GM23338 (cell line): ENCODE measurements around the gene ELOB. TPM values are rescaled to one million over a fixed set of nuclear protein-coding genes. Genes with fewer than 3 reads are reported as not detected.

Source experiments
- ATAC-seq: fragments of 200-7000 bp; cut with Tn5 transposase; 3 replicates; pipeline ENCODE4 v1.9.1; 2020
- DNase-seq: peaks from one replicate; pipeline ENCODE4 v3.0.0-alpha.2; 2015; ENCODE audit warnings: low spot score
- H2AFZ ChIP-seq: fragments of 200-600 bp; sonication (generic); 2 replicates; pipeline ENCODE4 v1.8.0; 2016; ENCODE audit warnings: antibody characterized with exemption, mild to moderate bottlenecking, moderate library complexity
- H3F3A ChIP-seq: fragments of 200-600 bp; sonication (generic); replicated peaks from 2 replicates; pipeline ENCODE4 v1.8.0; 2017; ENCODE audit warnings: antibody characterized with exemption, mixed run types, low read depth
- H3K27ac ChIP-seq: fragments of 200-600 bp; sonication (generic); 2 replicates; pipeline ENCODE4 v1.6.1; 2016; ENCODE audit warnings: low read depth
- H3K27me3 ChIP-seq: fragments of 200-600 bp; sonication (generic); 2 replicates; pipeline ENCODE4 v1.8.0; 2016; ENCODE audit warnings: mild to moderate bottlenecking, mixed run types, moderate library complexity; ENCODE audit not compliant: insufficient read depth
- H3K36me3 ChIP-seq: fragments of 200-600 bp; sonication (generic); 2 replicates; pipeline ENCODE4 v1.8.0; 2016; ENCODE audit warnings: mild to moderate bottlenecking; ENCODE audit not compliant: insufficient read depth
- H3K4me1 ChIP-seq: fragments of 200-600 bp; sonication (generic); 2 replicates; pipeline ENCODE4 v1.8.0; 2016; ENCODE audit warnings: mild to moderate bottlenecking, moderate library complexity; ENCODE audit not compliant: insufficient read depth
- H3K4me2 ChIP-seq: fragments of 200-600 bp; sonication (generic); 2 replicates; pipeline ENCODE4 v1.7.1; 2017; ENCODE audit warnings: mixed run types
- H3K4me3 ChIP-seq: fragments of 200-600 bp; sonication (generic); 2 replicates; pipeline ENCODE4 v1.6.1; 2016; ENCODE audit warnings: mixed run types
- H3K79me2 ChIP-seq: fragments of 200-600 bp; sonication (generic); replicated peaks from 2 replicates; pipeline ENCODE4 v1.8.0; 2017; ENCODE audit warnings: mild to moderate bottlenecking; ENCODE audit not compliant: insufficient read depth
- H3K9me2 ChIP-seq: fragments of 200-600 bp; sonication (generic); 2 replicates; pipeline ENCODE4 v1.8.0; 2017; ENCODE audit not compliant: insufficient read depth
- H4K20me1 ChIP-seq: fragments of 200-600 bp; sonication (generic); replicated peaks from 2 replicates; pipeline ENCODE4 v1.8.0; 2017; ENCODE audit warnings: mild to moderate bottlenecking; ENCODE audit not compliant: insufficient read depth
- H3K27ac Mint-ChIP-seq: 2 replicates; pipeline ENCODE4 v1.8.0; 2020; ENCODE audit warnings: inconsistent platforms, mild to moderate bottlenecking, moderate library complexity, mixed read lengths
- H3K27me3 Mint-ChIP-seq: 3 replicates; pipeline ENCODE4 v1.8.0; 2022; ENCODE audit warnings: low read depth, mild to moderate bottlenecking, moderate library complexity, mixed read lengths, inconsistent platforms; ENCODE audit not compliant: insufficient read depth, poor library complexity
- H3K36me3 Mint-ChIP-seq: 3 replicates; pipeline ENCODE4 v1.8.0; 2021; ENCODE audit warnings: low read depth, mild to moderate bottlenecking, inconsistent platforms, moderate library complexity, mixed read lengths
- H3K4me1 Mint-ChIP-seq: 3 replicates; pipeline ENCODE4 v1.8.0; 2020; ENCODE audit warnings: mild to moderate bottlenecking, inconsistent platforms, mixed read lengths
- H3K4me3 Mint-ChIP-seq: 3 replicates; pipeline ENCODE4 v1.8.0; 2021; ENCODE audit warnings: moderate library complexity, mild to moderate bottlenecking, inconsistent platforms, mixed read lengths
- H3K9me3 Mint-ChIP-seq: 3 replicates; pipeline ENCODE4 v1.8.0; 2020; ENCODE audit warnings: moderate library complexity, mild to moderate bottlenecking, inconsistent platforms, mixed read lengths
- CREB1 ChIP-seq: fragments of 250-450 bp; sonication (Bioruptor Pico); IDR thresholded peaks from 2 replicates; pipeline ENCODE4 v1.5.0; 2020; ENCODE audit warnings: low read depth, mild to moderate bottlenecking, moderate library complexity
- EZH2 ChIP-seq: fragments of 200-600 bp; sonication (generic); IDR thresholded peaks from one replicate; pipeline ENCODE4 v1.8.0; 2017; ENCODE audit warnings: antibody characterized with exemption, mild to moderate bottlenecking, low read depth; ENCODE audit not compliant: unreplicated experiment
- EZH2phosphoT487 ChIP-seq: fragments of 200-600 bp; sonication (generic); IDR thresholded peaks from one replicate; pipeline ENCODE4 v1.8.1; 2018; ENCODE audit warnings: antibody characterized with exemption; ENCODE audit not compliant: unreplicated experiment
- NANOG ChIP-seq: IDR thresholded peaks from 2 replicates; pipeline ENCODE4 v1.6.1; 2016; ENCODE audit warnings: antibody characterized with exemption, borderline replicate concordance
- POLR2AphosphoS5 ChIP-seq: IDR thresholded peaks from 2 replicates; pipeline ENCODE4 v1.6.1; 2016; ENCODE audit warnings: antibody characterized with exemption, low read depth
- ZNF114 ChIP-seq: fragments of 250-450 bp; sonication (Bioruptor Pico); IDR thresholded peaks from 2 replicates; pipeline ENCODE4 v1.5.0; 2020; ENCODE audit warnings: mild to moderate bottlenecking, moderate library complexity
- polyA plus RNA-seq: library from polyadenylated mRNA; unstranded; fragments of >200 nt; fragmentation: Nextera tagmentation; extraction: Ambion mirVana; gene quantifications from 2 replicates; pipeline ENCODE4 v1.2.1, GENCODE V29; 2016
- total RNA-seq: library from RNA; depleted of rRNA; stranded (reverse); fragments of >200 nt; shearing (Covaris generic); gene quantifications from 2 replicates; pipeline ENCODE4 v1.2.3, GENCODE V29; 2014
- TF ChIP-seq, protein P1 (sequence below): fragments of 250-450 bp; sonication (Bioruptor Pico); IDR thresholded peaks from 2 replicates; pipeline ENCODE4 v1.5.0; 2020; ENCODE audit warnings: mild to moderate bottlenecking, moderate library complexity
- TF ChIP-seq, protein P2 (sequence below), 2 experiments: fragments of 200-600 bp in 1 of 2; sonication (generic) in 1 of 2; conservative IDR thresholded peaks; 2 replicates each; pipeline versions ENCODE4 v1.5.1 to v1.6.1; 2016 to 2017; ENCODE audit warnings: antibody characterized with exemption in 2 of 2, low read depth in 2 of 2, mild to moderate bottlenecking in 2 of 2, moderate library complexity in 1 of 2

The ELOB gene
- total and polyA plus RNA-seq, 2 experiments from 2014 or later: 278 to 756 TPM

DNA sequence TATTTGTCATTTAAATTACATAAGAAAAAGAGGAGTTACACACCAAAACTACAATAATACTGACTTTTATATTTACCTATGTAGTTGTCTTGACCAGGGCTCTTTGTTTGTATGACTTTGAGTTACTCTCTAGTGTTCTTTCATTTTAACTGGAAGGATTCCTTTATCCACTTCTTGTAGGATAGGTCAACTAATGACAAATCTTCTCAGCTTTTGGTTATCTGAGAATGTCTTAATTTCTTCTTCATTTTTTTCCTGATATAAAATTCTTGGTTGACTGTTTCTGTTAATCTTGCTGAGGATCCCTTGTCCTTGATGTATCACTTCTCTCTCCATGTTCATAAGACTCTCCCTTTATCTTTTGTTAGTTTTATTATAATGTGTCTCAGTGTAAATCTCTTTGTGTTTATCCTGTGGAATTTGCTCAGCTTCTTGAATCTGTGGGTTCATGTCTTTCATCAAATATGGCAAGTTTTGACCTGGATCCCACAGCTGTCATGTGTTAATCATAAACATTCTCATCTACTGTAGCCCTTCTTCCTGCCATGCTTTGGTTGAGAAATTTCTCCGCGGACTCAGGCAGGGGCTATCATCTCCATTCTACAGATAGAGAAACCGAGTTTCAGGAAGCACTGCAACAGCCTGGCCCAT is 26.6 kb upstream of the ELOB start (continued):
- TF ChIP-seq EZH2 (no peak), EZH2phosphoT487 (no peak), ZNF114 (CRISPR knock-in tag) (no peak), CREB1 (no peak)
- TF ChIP-seq, protein P1, sequence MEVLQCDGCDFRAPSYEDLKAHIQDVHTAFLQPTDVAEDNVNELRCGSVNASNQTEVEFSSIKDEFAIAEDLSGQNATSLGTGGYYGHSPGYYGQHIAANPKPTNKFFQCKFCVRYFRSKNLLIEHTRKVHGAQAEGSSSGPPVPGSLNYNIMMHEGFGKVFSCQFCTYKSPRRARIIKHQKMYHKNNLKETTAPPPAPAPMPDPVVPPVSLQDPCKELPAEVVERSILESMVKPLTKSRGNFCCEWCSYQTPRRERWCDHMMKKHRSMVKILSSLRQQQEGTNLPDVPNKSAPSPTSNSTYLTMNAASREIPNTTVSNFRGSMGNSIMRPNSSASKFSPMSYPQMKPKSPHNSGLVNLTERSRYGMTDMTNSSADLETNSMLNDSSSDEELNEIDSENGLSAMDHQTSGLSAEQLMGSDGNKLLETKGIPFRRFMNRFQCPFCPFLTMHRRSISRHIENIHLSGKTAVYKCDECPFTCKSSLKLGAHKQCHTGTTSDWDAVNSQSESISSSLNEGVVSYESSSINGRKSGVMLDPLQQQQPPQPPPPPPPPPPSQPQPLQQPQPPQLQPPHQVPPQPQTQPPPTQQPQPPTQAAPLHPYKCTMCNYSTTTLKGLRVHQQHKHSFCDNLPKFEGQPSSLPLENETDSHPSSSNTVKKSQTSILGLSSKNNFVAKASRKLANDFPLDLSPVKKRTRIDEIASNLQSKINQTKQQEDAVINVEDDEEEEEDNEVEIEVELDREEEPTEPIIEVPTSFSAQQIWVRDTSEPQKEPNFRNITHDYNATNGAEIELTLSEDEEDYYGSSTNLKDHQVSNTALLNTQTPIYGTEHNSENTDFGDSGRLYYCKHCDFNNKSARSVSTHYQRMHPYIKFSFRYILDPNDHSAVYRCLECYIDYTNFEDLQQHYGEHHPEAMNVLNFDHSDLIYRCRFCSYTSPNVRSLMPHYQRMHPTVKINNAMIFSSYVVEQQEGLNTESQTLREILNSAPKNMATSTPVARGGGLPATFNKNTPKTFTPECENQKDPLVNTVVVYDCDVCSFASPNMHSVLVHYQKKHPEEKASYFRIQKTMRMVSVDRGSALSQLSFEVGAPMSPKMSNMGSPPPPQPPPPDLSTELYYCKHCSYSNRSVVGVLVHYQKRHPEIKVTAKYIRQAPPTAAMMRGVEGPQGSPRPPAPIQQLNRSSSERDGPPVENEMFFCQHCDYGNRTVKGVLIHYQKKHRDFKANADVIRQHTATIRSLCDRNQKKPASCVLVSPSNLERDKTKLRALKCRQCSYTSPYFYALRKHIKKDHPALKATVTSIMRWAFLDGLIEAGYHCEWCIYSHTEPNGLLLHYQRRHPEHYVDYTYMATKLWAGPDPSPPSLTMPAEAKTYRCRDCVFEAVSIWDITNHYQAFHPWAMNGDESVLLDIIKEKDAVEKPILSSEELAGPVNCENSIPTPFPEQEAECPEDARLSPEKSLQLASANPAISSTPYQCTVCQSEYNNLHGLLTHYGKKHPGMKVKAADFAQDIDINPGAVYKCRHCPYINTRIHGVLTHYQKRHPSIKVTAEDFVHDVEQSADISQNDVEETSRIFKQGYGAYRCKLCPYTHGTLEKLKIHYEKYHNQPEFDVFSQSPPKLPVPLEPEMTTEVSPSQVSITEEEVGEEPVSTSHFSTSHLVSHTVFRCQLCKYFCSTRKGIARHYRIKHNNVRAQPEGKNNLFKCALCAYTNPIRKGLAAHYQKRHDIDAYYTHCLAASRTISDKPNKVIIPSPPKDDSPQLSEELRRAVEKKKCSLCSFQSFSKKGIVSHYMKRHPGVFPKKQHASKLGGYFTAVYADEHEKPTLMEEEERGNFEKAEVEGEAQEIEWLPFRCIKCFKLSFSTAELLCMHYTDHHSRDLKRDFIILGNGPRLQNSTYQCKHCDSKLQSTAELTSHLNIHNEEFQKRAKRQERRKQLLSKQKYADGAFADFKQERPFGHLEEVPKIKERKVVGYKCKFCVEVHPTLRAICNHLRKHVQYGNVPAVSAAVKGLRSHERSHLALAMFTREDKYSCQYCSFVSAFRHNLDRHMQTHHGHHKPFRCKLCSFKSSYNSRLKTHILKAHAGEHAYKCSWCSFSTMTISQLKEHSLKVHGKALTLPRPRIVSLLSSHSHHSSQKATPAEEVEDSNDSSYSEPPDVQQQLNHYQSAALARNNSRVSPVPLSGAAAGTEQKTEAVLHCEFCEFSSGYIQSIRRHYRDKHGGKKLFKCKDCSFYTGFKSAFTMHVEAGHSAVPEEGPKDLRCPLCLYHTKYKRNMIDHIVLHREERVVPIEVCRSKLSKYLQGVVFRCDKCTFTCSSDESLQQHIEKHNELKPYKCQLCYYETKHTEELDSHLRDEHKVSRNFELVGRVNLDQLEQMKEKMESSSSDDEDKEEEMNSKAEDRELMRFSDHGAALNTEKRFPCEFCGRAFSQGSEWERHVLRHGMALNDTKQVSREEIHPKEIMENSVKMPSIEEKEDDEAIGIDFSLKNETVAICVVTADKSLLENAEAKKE (CRISPR knock-in tag): no peak

DNA sequence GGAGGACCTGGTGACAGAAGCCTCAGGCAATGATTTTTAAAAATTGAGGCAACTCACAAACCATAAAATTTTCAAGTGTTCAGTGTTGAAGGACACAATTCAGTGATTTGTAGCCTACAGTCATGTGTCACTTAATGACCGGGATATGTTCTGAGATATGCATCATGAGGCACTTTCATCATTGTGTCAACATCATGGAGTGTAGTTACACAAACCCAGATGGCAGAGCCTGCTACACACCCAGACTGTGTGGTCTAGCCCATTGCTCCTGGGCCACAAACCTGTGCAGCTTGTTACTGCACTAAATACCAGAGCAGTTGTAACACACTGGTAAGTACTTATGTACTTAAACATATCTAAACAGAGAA is 22.8 kb upstream of the ELOB start:
- no peak overlapping the region for H3K4me3 Mint-ChIP-seq
- Histone ChIP-seq H2AFZ (no peak overlapping the region), H3K4me2 (no peak overlapping the region), H3K4me1 (no peaks in the 10 kb centered on the region), H3K4me3 (no peak overlapping the region), H3K9me2 (no peaks in the 10 kb centered on the region), H3K27me3 (no peaks in the 10 kb centered on the region), H3K36me3 (no peaks in the 10 kb centered on the region), H3K27ac (no peak overlapping the region), H3F3A (no peaks in the 10 kb centered on the region), H3K79me2 (no peaks in the 10 kb centered on the region), H4K20me1 (no peaks in the 10 kb centered on the region)
- no peak for ATAC-seq
- no peaks in the 10 kb centered on the region for H3K4me1 Mint-ChIP-seq
- no peak for DNase-seq
- H3K36me3 Mint-ChIP-seq: no peaks in the 10 kb centered on the region
- peaks cover 7% of the 10 kb centered on the region for H3K27me3 Mint-ChIP-seq
- peaks cover 8% of the 10 kb centered on the region; the same call in 2 of the 3 replicates for H3K9me3 Mint-ChIP-seq
- no peak overlapping the region for H3K27ac Mint-ChIP-seq
- TF ChIP-seq, protein P1 (CRISPR knock-in tag): no peak
- TF ChIP-seq POLR2AphosphoS5: no peak
- no peak for TF ChIP-seq NANOG
- TF ChIP-seq, protein P2, sequence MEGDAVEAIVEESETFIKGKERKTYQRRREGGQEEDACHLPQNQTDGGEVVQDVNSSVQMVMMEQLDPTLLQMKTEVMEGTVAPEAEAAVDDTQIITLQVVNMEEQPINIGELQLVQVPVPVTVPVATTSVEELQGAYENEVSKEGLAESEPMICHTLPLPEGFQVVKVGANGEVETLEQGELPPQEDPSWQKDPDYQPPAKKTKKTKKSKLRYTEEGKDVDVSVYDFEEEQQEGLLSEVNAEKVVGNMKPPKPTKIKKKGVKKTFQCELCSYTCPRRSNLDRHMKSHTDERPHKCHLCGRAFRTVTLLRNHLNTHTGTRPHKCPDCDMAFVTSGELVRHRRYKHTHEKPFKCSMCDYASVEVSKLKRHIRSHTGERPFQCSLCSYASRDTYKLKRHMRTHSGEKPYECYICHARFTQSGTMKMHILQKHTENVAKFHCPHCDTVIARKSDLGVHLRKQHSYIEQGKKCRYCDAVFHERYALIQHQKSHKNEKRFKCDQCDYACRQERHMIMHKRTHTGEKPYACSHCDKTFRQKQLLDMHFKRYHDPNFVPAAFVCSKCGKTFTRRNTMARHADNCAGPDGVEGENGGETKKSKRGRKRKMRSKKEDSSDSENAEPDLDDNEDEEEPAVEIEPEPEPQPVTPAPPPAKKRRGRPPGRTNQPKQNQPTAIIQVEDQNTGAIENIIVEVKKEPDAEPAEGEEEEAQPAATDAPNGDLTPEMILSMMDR (conservative IDR thresholded peaks at IDR 0.05; ENCODE audit: low read depth in 2 of 2): no peak
